ENCODE measurements around the gene NQO1. TPM values are rescaled to one million over a fixed set of nuclear protein-coding genes. Genes with fewer than 3 reads are reported as not detected.

Gene NQO1
- total and polyA plus RNA-seq, 2 of the 4 experiments (the other 2 are of a cell fraction) = 304 to 426 TPM

GRCh38 chr16:69672998-69673713, 53.2 kb downstream of the NQO1 start (continued):
- TF ChIP-seq RAD21 (IDR thresholded peaks at IDR 0.05; ENCODE audit: low read length) = no peak
- TF ChIP-seq POLR2A (IDR thresholded peaks at IDR 0.05; ENCODE audit: low read depth, low read length) = no peak

GRCh38 chr16:69672315-69672997, 53.9 kb downstream of the NQO1 start:
- 0 out of 2 replicates have a peak overlapping the region, but pooled peaks have one; percentile 52 for H3K23ac ChIP-seq (ENCODE audit: low read depth, low read length)
- intact Hi-C loops (cut with micrococcal nuclease) (no loop called here), in situ Hi-C loops (cut with MboI; ENCODE audit: low sequenced_read_pairs) (no loop called here), dilution Hi-C loops (cut with HindIII; ENCODE audit: low sequenced_read_pairs, unreplicated experiment) (no loop called here)
- H2BK20ac ChIP-seq (ENCODE audit: low read depth, low read length) = no peak overlapping the region
- H3K27me3 ChIP-seq (ENCODE audit: control insufficient read depth, insufficient read depth, low read length) = no peaks in the 10 kb centered on the region
- H2BK5ac ChIP-seq (ENCODE audit: low read depth, low read length, poor library complexity, severe bottlenecking) = peak overlapping the region; percentile 76
- no peak overlapping the region for H3K14ac ChIP-seq (replicated peaks; ENCODE audit: low read depth, low read length)
- no TSS peak for BruUV-seq (replicated peaks)
- peak overlapping the region; percentile 22; the same call in 1 of the 2 replicates for H3K4me2 ChIP-seq (ENCODE audit: low read depth, low read length)
- ChIA-PET POLR2A (ENCODE audit: unreplicated experiment) (no interaction called here), CTCF (interaction anchor here (1.0 kb wide), 1 partner anchor 27 kb away, joined by 3 read pairs; no protein-coding TSS in a partner anchor)
- H3K4me3 ChIP-seq (ENCODE audit: insufficient read depth, low read depth, low read length) = no peak overlapping the region
- H4K8ac ChIP-seq (ENCODE audit: low read depth in 2 of 2, low read length in 2 of 2) = no peak overlapping the region; a peak in 1 of 4 replicates
- no peak overlapping the region for H2BK15ac ChIP-seq (ENCODE audit: low read depth, low read length)
- no peak overlapping the region for H2AK9ac ChIP-seq (replicated peaks; ENCODE audit: low read depth, low read length, poor library complexity)
- no peak overlapping the region; the same call in 1 of the 2 replicates for H4K5ac ChIP-seq (ENCODE audit: low read depth, low read length)
- H3K9me3 ChIP-seq (ENCODE audit: control insufficient read depth, insufficient read depth, low read length) = no peaks in the 10 kb centered on the region
- no peak overlapping the region for H2AK5ac ChIP-seq (ENCODE audit: low read depth, low read length)
- WGBS, 2 experiments (ENCODE audit: extremely low coverage in 2 of 2, insufficient read length in 1 of 2) = no CpG with 5 or more reads among the region's 2 CpGs
- peak overlapping the region; percentile 70; the same call in 1 of the 2 replicates for H3K27ac ChIP-seq (ENCODE audit: insufficient read depth, low read length)
- H3K56ac ChIP-seq (ENCODE audit: extremely low read depth, insufficient read depth, low read length) = no peak overlapping the region
- peaks cover 30% of the 10 kb centered on the region for H3K36me3 ChIP-seq (ENCODE audit: control insufficient read depth, insufficient read depth, low read length)
- no peak overlapping the region for H3K4ac ChIP-seq (ENCODE audit: low read depth, low read length)
- H4K20me1 ChIP-seq (ENCODE audit: insufficient read depth, low read length) = no peaks in the 10 kb centered on the region; the same call in 1 of the 2 replicates
- peaks cover 7% of the 10 kb centered on the region for H3K4me1 ChIP-seq (ENCODE audit: control insufficient read depth, insufficient read depth, low read length)
- ATAC-seq (ENCODE audit: low read depth) = no peak
- peaks cover 26 to 30% of the 10 kb centered on the region in 2 experiments for H3K79me1 ChIP-seq (ENCODE audit: low read depth in 1 of 2, low read length in 2 of 2)
- no peak overlapping the region for H2AFZ ChIP-seq (replicated peaks; ENCODE audit: low read length, poor library complexity)
- no peak for TF ChIP-seq CHD1 (IDR thresholded peaks at IDR 0.05; ENCODE audit: low read depth, low read length)
- no peak for TF ChIP-seq MAZ (IDR thresholded peaks at IDR 0.05; ENCODE audit: borderline replicate concordance, low read depth, low read length)
- no peak for TF ChIP-seq POLR2A (IDR thresholded peaks at IDR 0.05; ENCODE audit: low read depth, low read length)
- TF ChIP-seq CTCF (conservative IDR thresholded peaks at IDR 0.05; ENCODE audit: low read depth, low read length) = no peak
- no peak for TF ChIP-seq FOS (IDR thresholded peaks at IDR 0.05; ENCODE audit: low read depth, low read length)
- no peak for TF ChIP-seq NFE2L2 (IDR thresholded peaks at IDR 0.05; ENCODE audit: low read depth, low read length)
- TF ChIP-seq BHLHE40 (IDR thresholded peaks at IDR 0.05; ENCODE audit: low read depth, low read length) = no peak
- no peak for TF ChIP-seq USF2 (IDR thresholded peaks at IDR 0.05; ENCODE audit: low read depth, low read length)
- no peak for TF ChIP-seq RFX5 (IDR thresholded peaks at IDR 0.05; ENCODE audit: low read depth, low read length)
- TF ChIP-seq MAFK (IDR thresholded peaks at IDR 0.05; ENCODE audit: low read depth, low read length) = no peak
- no peak for TF ChIP-seq SMC3 (IDR thresholded peaks at IDR 0.05; ENCODE audit: low read depth, low read length)
- no peak for TF ChIP-seq RCOR1 (IDR thresholded peaks at IDR 0.05; ENCODE audit: insufficient replicate concordance, low read length)
- no peak overlapping the region for H4K91ac ChIP-seq (ENCODE audit: insufficient read depth, low read depth, low read length)
- peak overlapping the region; percentile 43; the same call in 1 of the 2 replicates for H3K18ac ChIP-seq (ENCODE audit: low read depth, low read length)
- H3K9me1 ChIP-seq (ENCODE audit: insufficient read depth, low read length) = peaks cover 7% of the 10 kb centered on the region
- H3K9ac ChIP-seq (ENCODE audit: low read depth, low read length) = no peak overlapping the region
- H2BK120ac ChIP-seq (ENCODE audit: low read depth, low read length) = peak overlapping the region; percentile 9; the same call in 1 of the 2 replicates
- DNase-seq = no peak
